GM23338 (cell line): ENCODE measurements around the gene ITGB2. TPM values are rescaled to one million over a fixed set of nuclear protein-coding genes. Genes with fewer than 3 reads are reported as not detected.

ENCODE experiments used
- ATAC-seq: fragments of 200-7000 bp; cut with Tn5 transposase; 3 replicates; pipeline ENCODE4 v1.9.1; 2020
- DNase-seq: peaks from one replicate; pipeline ENCODE4 v3.0.0-alpha.2; 2015; ENCODE audit warnings: low spot score
- H2AFZ ChIP-seq: fragments of 200-600 bp; sonication (generic); 2 replicates; pipeline ENCODE4 v1.8.0; 2016; ENCODE audit warnings: antibody characterized with exemption, mild to moderate bottlenecking, moderate library complexity
- H3F3A ChIP-seq: fragments of 200-600 bp; sonication (generic); replicated peaks from 2 replicates; pipeline ENCODE4 v1.8.0; 2017; ENCODE audit warnings: antibody characterized with exemption, mixed run types, low read depth
- H3K27ac ChIP-seq: fragments of 200-600 bp; sonication (generic); 2 replicates; pipeline ENCODE4 v1.6.1; 2016; ENCODE audit warnings: low read depth
- H3K27me3 ChIP-seq: fragments of 200-600 bp; sonication (generic); 2 replicates; pipeline ENCODE4 v1.8.0; 2016; ENCODE audit warnings: mild to moderate bottlenecking, mixed run types, moderate library complexity; ENCODE audit not compliant: insufficient read depth
- H3K36me3 ChIP-seq: fragments of 200-600 bp; sonication (generic); 2 replicates; pipeline ENCODE4 v1.8.0; 2016; ENCODE audit warnings: mild to moderate bottlenecking; ENCODE audit not compliant: insufficient read depth
- H3K4me1 ChIP-seq: fragments of 200-600 bp; sonication (generic); 2 replicates; pipeline ENCODE4 v1.8.0; 2016; ENCODE audit warnings: mild to moderate bottlenecking, moderate library complexity; ENCODE audit not compliant: insufficient read depth
- H3K4me2 ChIP-seq: fragments of 200-600 bp; sonication (generic); 2 replicates; pipeline ENCODE4 v1.7.1; 2017; ENCODE audit warnings: mixed run types
- H3K4me3 ChIP-seq: fragments of 200-600 bp; sonication (generic); 2 replicates; pipeline ENCODE4 v1.6.1; 2016; ENCODE audit warnings: mixed run types
- H3K79me2 ChIP-seq: fragments of 200-600 bp; sonication (generic); replicated peaks from 2 replicates; pipeline ENCODE4 v1.8.0; 2017; ENCODE audit warnings: mild to moderate bottlenecking; ENCODE audit not compliant: insufficient read depth
- H3K9me2 ChIP-seq: fragments of 200-600 bp; sonication (generic); 2 replicates; pipeline ENCODE4 v1.8.0; 2017; ENCODE audit not compliant: insufficient read depth
- H4K20me1 ChIP-seq: fragments of 200-600 bp; sonication (generic); replicated peaks from 2 replicates; pipeline ENCODE4 v1.8.0; 2017; ENCODE audit warnings: mild to moderate bottlenecking; ENCODE audit not compliant: insufficient read depth
- H3K27ac Mint-ChIP-seq: 2 replicates; pipeline ENCODE4 v1.8.0; 2020; ENCODE audit warnings: inconsistent platforms, mild to moderate bottlenecking, moderate library complexity, mixed read lengths
- H3K27me3 Mint-ChIP-seq: 3 replicates; pipeline ENCODE4 v1.8.0; 2022; ENCODE audit warnings: low read depth, mild to moderate bottlenecking, moderate library complexity, mixed read lengths, inconsistent platforms; ENCODE audit not compliant: insufficient read depth, poor library complexity
- H3K36me3 Mint-ChIP-seq: 3 replicates; pipeline ENCODE4 v1.8.0; 2021; ENCODE audit warnings: low read depth, mild to moderate bottlenecking, inconsistent platforms, moderate library complexity, mixed read lengths
- H3K4me1 Mint-ChIP-seq: 3 replicates; pipeline ENCODE4 v1.8.0; 2020; ENCODE audit warnings: mild to moderate bottlenecking, inconsistent platforms, mixed read lengths
- H3K4me3 Mint-ChIP-seq: 3 replicates; pipeline ENCODE4 v1.8.0; 2021; ENCODE audit warnings: moderate library complexity, mild to moderate bottlenecking, inconsistent platforms, mixed read lengths
- H3K9me3 Mint-ChIP-seq: 3 replicates; pipeline ENCODE4 v1.8.0; 2020; ENCODE audit warnings: moderate library complexity, mild to moderate bottlenecking, inconsistent platforms, mixed read lengths
- CREB1 ChIP-seq: fragments of 250-450 bp; sonication (Bioruptor Pico); IDR thresholded peaks from 2 replicates; pipeline ENCODE4 v1.5.0; 2020; ENCODE audit warnings: low read depth, mild to moderate bottlenecking, moderate library complexity
- ETS1 ChIP-seq: IDR thresholded peaks from 2 replicates; pipeline ENCODE4 v1.6.1; 2016; ENCODE audit warnings: antibody characterized with exemption
- EZH2 ChIP-seq: fragments of 200-600 bp; sonication (generic); IDR thresholded peaks from one replicate; pipeline ENCODE4 v1.8.0; 2017; ENCODE audit warnings: antibody characterized with exemption, mild to moderate bottlenecking, low read depth; ENCODE audit not compliant: unreplicated experiment
- POLR2AphosphoS5 ChIP-seq: IDR thresholded peaks from 2 replicates; pipeline ENCODE4 v1.6.1; 2016; ENCODE audit warnings: antibody characterized with exemption, low read depth
- STAT1 ChIP-seq: IDR thresholded peaks from one replicate; pipeline ENCODE4 v1.6.1; 2016; ENCODE audit warnings: antibody characterized with exemption; ENCODE audit not compliant: unreplicated experiment
- ZNF114 ChIP-seq: fragments of 250-450 bp; sonication (Bioruptor Pico); IDR thresholded peaks from 2 replicates; pipeline ENCODE4 v1.5.0; 2020; ENCODE audit warnings: mild to moderate bottlenecking, moderate library complexity
- ZNF331 ChIP-seq: fragments of 250-450 bp; sonication (Bioruptor Pico); IDR thresholded peaks from 2 replicates; pipeline ENCODE4 v1.5.0; 2020; ENCODE audit warnings: low read depth, mild to moderate bottlenecking, moderate library complexity
- polyA plus RNA-seq: library from polyadenylated mRNA; unstranded; fragments of >200 nt; fragmentation: Nextera tagmentation; extraction: Ambion mirVana; gene quantifications from 2 replicates; pipeline ENCODE4 v1.2.1, GENCODE V29; 2016
- total RNA-seq: library from RNA; depleted of rRNA; stranded (reverse); fragments of >200 nt; shearing (Covaris generic); gene quantifications from 2 replicates; pipeline ENCODE4 v1.2.3, GENCODE V29; 2014
- TF ChIP-seq, protein P1 (sequence below): fragments of 250-450 bp; sonication (Bioruptor Pico); IDR thresholded peaks from 2 replicates; pipeline ENCODE4 v1.5.0; 2020; ENCODE audit warnings: mild to moderate bottlenecking, moderate library complexity

Gene ITGB2
- total and polyA plus RNA-seq, 2 experiments from 2014 or later = 0.44 to 0.63 TPM

- TF ChIP-seq, protein P1, sequence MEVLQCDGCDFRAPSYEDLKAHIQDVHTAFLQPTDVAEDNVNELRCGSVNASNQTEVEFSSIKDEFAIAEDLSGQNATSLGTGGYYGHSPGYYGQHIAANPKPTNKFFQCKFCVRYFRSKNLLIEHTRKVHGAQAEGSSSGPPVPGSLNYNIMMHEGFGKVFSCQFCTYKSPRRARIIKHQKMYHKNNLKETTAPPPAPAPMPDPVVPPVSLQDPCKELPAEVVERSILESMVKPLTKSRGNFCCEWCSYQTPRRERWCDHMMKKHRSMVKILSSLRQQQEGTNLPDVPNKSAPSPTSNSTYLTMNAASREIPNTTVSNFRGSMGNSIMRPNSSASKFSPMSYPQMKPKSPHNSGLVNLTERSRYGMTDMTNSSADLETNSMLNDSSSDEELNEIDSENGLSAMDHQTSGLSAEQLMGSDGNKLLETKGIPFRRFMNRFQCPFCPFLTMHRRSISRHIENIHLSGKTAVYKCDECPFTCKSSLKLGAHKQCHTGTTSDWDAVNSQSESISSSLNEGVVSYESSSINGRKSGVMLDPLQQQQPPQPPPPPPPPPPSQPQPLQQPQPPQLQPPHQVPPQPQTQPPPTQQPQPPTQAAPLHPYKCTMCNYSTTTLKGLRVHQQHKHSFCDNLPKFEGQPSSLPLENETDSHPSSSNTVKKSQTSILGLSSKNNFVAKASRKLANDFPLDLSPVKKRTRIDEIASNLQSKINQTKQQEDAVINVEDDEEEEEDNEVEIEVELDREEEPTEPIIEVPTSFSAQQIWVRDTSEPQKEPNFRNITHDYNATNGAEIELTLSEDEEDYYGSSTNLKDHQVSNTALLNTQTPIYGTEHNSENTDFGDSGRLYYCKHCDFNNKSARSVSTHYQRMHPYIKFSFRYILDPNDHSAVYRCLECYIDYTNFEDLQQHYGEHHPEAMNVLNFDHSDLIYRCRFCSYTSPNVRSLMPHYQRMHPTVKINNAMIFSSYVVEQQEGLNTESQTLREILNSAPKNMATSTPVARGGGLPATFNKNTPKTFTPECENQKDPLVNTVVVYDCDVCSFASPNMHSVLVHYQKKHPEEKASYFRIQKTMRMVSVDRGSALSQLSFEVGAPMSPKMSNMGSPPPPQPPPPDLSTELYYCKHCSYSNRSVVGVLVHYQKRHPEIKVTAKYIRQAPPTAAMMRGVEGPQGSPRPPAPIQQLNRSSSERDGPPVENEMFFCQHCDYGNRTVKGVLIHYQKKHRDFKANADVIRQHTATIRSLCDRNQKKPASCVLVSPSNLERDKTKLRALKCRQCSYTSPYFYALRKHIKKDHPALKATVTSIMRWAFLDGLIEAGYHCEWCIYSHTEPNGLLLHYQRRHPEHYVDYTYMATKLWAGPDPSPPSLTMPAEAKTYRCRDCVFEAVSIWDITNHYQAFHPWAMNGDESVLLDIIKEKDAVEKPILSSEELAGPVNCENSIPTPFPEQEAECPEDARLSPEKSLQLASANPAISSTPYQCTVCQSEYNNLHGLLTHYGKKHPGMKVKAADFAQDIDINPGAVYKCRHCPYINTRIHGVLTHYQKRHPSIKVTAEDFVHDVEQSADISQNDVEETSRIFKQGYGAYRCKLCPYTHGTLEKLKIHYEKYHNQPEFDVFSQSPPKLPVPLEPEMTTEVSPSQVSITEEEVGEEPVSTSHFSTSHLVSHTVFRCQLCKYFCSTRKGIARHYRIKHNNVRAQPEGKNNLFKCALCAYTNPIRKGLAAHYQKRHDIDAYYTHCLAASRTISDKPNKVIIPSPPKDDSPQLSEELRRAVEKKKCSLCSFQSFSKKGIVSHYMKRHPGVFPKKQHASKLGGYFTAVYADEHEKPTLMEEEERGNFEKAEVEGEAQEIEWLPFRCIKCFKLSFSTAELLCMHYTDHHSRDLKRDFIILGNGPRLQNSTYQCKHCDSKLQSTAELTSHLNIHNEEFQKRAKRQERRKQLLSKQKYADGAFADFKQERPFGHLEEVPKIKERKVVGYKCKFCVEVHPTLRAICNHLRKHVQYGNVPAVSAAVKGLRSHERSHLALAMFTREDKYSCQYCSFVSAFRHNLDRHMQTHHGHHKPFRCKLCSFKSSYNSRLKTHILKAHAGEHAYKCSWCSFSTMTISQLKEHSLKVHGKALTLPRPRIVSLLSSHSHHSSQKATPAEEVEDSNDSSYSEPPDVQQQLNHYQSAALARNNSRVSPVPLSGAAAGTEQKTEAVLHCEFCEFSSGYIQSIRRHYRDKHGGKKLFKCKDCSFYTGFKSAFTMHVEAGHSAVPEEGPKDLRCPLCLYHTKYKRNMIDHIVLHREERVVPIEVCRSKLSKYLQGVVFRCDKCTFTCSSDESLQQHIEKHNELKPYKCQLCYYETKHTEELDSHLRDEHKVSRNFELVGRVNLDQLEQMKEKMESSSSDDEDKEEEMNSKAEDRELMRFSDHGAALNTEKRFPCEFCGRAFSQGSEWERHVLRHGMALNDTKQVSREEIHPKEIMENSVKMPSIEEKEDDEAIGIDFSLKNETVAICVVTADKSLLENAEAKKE (CRISPR knock-in tag) = no peak
- no peak for TF ChIP-seq STAT1
Observed at GRCh38 chr21:44883250-44883649, 37.4 kb downstream of the ITGB2 start (continued).

GRCh38 chr21:44881198-44881872, 39.4 kb downstream of the ITGB2 start:
- H3K4me2 ChIP-seq = no peak overlapping the region
- Mint-ChIP-seq H3K27ac (no peak overlapping the region), H3K9me3 (no peaks in the 10 kb centered on the region)
- TF ChIP-seq ZNF114 (CRISPR knock-in tag) = no peak
- no peak for TF ChIP-seq EZH2
- no peak for TF ChIP-seq ZNF331 (CRISPR knock-in tag)
- no peak for TF ChIP-seq ETS1
- TF ChIP-seq POLR2AphosphoS5 = no peak
- TF ChIP-seq CREB1 (CRISPR knock-in tag) = no peak
- TF ChIP-seq, protein P1 (CRISPR knock-in tag) = no peak

More at GRCh38 chr21:44881198-44881872, 39.4 kb downstream of the ITGB2 start:
- Histone ChIP-seq H3K27ac (no peak overlapping the region), H3K9me2 (no peaks in the 10 kb centered on the region), H2AFZ (no peak overlapping the region), H3K4me1 (no peaks in the 10 kb centered on the region), H4K20me1 (no peaks in the 10 kb centered on the region; the same call in 1 of the 2 replicates), H3K79me2 (no peaks in the 10 kb centered on the region), H3K27me3 (peaks cover 4% of the 10 kb centered on the region; the same call in 1 of the 2 replicates), H3F3A (no peaks in the 10 kb centered on the region), H3K36me3 (no peaks in the 10 kb centered on the region), H3K4me3 (no peak overlapping the region)
- Mint-ChIP-seq H3K4me1 (peaks cover 3% of the 10 kb centered on the region; the same call in 1 of the 3 replicates), H3K27me3 (peaks cover 5% of the 10 kb centered on the region), H3K36me3 (no peaks in the 10 kb centered on the region), H3K4me3 (no peak overlapping the region)
- DNase-seq (no peak), ATAC-seq (no peak)
